Erythroblast (primary cell): ENCODE measurements around the gene NUP210.

Experiments
- GATA1 ChIP-seq: IDR thresholded peaks from 2 replicates; pipeline ENCODE4 v1.6.1; 2011; ENCODE audit warnings: low read depth, mild to moderate bottlenecking, control low read depth, low read length, moderate library complexity
- POLR2A ChIP-seq: IDR thresholded peaks from 2 replicates; pipeline ENCODE4 v1.6.1; 2011; ENCODE audit warnings: mild to moderate bottlenecking, low read length

GRCh38 chr3:13414040-13414729 lies 5.9 kb downstream of the NUP210 start:
- TF ChIP-seq POLR2A: peak; percentile 67
- no peak for TF ChIP-seq GATA1
